Uterus (tissue), 2 donors: ENCODE measurements around the gene SART3.

Experiments
- CTCF ChIP-seq, 4 experiments: fragments of 200-600 bp in 2 of 4; fragments of 450-650 bp in 2 of 4; sonication (generic) in 2 of 4; IDR thresholded peaks; one replicate each; pipeline ENCODE4 v1.5.1; 2016 to 2019; ENCODE audit warnings: antibody characterized with exemption in 4 of 4, mild to moderate bottlenecking in 2 of 4, moderate library complexity in 1 of 4
- POLR2A ChIP-seq, 2 donors: fragments of 450-650 bp; IDR thresholded peaks; one replicate each; pipeline ENCODE4 v1.6.1; 2016; ENCODE audit warnings: antibody characterized with exemption in 2 of 2, mild to moderate bottlenecking in 1 of 2, moderate library complexity in 1 of 2

- TF ChIP-seq CTCF (IDR thresholded peaks at IDR 0.05) (no peak), POLR2A (IDR thresholded peaks at IDR 0.05) (no peak)
Measured at GRCh38 chr12:108586306-108586705, 25.3 kb upstream of the SART3 start.
